Endothelial cell of umbilical vein (primary cell): ENCODE results near the gene RRAGB.

ENCODE experiments used
- CTCF ChIP-seq, 2 donors: IDR thresholded peaks; 1 replicate in 1 of 2; 2 replicates in 1 of 2; pipeline ENCODE4 v1.5.1; 2011; ENCODE audit warnings: low read length in 2 of 2, mild to moderate bottlenecking in 2 of 2, moderate library complexity in 2 of 2, control low read depth in 1 of 2, inconsistent platforms in 1 of 2, low read depth in 1 of 2; ENCODE audit not compliant: insufficient read depth in 1 of 2; ENCODE audit errors: extremely low read depth in 1 of 2
- MAX ChIP-seq: IDR thresholded peaks from 2 replicates; pipeline ENCODE4 v1.6.1; 2011; ENCODE audit not compliant: insufficient read depth, insufficient read length
- MYC ChIP-seq: IDR thresholded peaks from one replicate; pipeline ENCODE4 v1.6.1; 2011; ENCODE audit warnings: mild to moderate bottlenecking, low read depth, low read length
- POLR2A ChIP-seq: IDR thresholded peaks from 2 replicates; pipeline ENCODE4 v1.6.1; 2012; ENCODE audit warnings: low read depth, mild to moderate bottlenecking, control low read depth, low read length
- POLR2AphosphoS5 ChIP-seq: IDR thresholded peaks from 2 replicates; pipeline ENCODE4 v1.6.1; 2012; ENCODE audit warnings: low read depth, mild to moderate bottlenecking, control low read depth, low read length, moderate library complexity; ENCODE audit not compliant: insufficient read depth

- TF ChIP-seq CTCF (IDR thresholded peaks at IDR 0.05; ENCODE audit: extremely low read depth in 1 of 2, insufficient read depth in 1 of 2, low read depth in 1 of 2, low read length in 2 of 2) (no peak), POLR2AphosphoS5 (no peak), POLR2A (no peak), MYC (no peak), MAX (no peak)
Measured at GRCh38 chrX:55777596-55777995, 60.0 kb downstream of the RRAGB start.
